ENCODE measurements around the gene DYSF.

DYSF gene

DNA sequence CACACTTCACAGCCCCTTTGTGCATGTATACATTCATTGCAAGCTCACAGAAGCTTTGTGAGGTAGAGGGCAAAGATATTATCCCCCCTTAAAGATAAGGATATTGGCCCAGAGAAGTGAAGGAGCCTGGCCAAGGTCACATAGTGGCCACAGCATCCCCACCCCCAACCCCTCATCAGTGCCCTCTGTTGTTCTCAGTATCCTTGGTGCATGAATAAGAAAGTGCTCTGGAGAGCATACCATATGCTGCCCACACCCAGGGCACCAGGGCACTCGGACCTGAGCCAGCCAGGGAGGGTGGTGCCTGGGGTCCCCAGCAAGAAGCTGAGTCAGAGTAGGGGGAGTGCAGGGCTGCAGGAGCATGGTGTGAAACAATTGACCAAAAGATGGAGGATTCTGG lies 3.3 kb downstream of the DYSF start:
- no peak for DNase-seq (ENCODE audit: low spot score)

DNA sequence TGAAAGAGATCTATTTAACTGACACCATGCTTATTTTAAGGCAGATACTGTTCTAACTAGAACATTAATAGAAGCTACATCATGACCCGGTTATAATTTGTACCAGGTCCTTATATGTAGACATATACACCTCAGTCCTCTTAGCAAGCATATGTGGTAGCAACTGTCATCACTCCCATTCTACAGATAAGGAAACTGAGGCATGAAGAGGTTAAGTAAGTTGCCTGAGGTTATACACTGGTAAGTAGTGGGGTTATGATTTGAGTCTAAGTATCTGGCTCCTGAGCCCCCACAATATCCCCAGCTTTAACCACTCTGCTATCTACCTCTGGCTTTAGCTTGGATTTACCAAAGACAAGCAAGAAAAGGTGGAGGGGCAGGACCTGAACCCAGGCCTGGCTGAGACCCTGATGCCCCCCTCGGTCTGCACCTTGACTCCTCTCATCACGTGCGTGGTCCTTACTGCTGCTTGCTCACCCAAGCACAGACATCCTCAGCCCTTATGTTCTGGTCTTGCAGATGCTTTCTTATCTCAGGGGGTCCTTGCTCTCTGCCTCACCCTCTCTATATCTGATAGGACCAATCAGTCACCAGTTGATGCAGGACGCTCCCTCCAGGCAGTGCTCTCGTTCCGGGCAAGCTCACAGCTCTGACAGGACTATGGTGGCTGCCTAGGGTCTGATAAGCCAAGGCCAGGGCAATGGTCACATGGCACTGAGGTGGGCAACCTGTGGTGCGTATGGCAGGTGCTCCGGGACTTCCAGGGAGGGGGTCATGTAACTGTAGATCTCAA lies 4.0 kb downstream of the DYSF start:
- DNase-seq (ENCODE audit: low spot score) = no peak

DNA sequence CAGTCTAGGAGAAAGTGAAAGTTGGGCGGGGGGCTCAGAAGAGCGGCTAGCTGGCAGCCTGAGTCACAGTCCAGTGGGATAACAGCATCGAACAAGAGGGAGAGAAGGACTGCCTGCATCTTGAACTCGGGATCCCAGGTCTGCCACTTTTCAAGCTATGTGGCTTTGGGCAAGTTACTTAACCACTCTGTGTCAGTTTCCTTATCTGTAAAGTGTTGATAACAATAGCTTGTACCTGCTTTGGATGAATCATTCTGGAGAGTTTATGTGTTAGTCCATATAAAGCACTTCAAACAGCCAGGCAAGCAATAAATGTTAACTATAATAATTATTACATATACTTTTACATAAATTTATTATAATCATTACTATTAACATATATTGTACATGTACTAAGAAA lies 4.6 kb downstream of the DYSF start:
- no peak for DNase-seq (ENCODE audit: low spot score)

DNA sequence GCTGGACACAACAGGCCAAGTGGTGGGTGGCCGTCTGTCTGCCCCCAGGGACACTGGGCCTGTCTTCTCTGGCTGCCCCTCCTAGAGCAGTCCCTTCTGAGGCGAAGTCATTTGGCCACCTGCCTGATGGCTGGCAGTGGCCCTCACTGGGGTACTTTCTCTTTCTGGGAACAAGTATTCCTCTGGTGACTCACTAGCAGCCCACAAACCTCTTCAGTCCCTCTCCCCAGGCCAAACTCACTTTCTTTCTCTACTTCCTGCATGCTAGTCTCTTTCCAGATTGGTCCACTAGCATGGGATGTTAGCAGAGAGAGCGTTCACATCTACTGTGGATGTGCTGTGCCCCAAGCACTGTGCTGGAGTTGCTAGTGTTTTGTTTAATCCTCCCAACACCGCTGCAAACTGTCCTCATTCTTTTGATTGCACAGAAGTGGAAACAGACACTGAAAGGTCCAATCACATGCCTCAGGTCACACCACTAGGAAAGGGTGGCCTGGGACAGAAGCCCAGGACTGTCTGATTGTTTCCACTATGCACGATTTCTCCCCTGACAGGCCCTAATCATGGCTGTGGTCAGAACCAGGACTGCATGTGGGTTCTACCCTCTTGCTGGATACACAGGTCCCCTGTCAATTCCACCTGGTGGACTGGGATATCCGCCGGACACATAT lies 5.2 kb downstream of the DYSF start:
- no peak for DNase-seq (ENCODE audit: low spot score)

DNA sequence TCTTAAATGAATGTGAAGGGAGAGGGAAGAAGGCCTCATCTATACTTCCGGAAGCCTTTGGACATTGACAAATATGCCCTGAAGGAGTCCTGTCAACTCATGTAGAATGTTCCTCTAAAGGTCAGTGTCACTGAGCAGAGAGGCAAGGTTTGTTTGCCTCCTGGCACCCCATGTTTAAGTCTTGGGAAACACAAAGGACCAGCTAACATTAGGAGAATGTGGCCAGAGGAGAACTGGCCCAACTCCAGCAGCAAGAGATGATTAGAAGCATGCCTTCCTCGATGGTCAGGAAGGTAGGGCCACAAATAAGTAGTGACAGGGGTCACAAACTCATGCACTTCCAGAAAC lies 5.7 kb downstream of the DYSF start:
- DNase-seq (ENCODE audit: low spot score) = no peak

DNA sequence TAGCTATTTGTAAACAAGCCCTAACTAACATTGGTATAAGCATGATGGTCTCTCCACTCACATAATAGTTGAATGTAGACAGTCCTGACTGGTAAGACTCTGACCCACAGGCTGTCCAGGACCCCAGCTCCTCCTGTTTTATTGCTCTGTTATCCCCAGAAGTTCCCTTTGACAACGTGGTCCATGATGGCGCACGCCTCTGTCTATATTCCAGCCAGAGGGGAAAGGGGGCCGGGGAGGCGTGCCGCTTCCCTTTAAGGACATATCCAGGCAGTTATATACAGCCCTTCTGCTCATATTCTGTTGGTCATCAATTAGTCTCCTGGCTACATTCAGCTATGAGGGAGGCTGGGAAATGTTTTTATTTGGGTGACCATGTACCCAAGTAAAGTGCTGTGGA lies 6.7 kb downstream of the DYSF start:
- no peak for DNase-seq (ENCODE audit: low spot score)

DNA sequence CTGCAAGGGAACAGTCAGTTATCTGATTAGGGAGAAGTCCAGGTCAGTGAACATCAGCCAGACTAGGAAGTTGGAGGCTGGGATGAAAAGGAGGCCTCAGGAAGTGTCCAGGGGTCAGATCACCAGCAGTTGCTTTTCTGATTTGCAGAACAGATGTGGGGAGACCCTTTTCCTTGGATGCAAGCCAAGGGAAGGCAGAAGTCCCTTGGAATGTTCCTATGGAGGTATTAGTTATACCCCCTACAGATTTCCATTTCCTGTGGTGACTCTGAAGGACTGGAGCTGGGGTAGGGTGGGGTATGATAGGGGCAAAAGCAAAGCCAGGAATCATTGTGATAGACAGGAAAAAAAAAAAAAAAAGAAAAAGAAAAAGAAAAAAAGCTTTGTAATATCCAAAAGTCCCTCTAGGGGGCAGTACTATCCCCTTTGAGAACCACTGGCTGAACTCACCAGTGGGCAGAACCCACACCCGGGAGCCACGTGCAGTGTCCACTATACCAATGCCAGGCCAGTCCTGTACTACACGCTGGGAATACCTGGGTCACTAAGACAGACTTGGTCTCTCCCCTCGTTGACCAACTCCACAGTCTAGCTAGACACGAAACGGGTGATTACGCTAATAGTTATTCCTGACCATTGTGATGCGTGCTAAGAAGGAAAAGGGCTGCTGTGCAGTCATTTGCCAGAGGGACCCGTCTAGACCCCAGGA lies 7.4 kb downstream of the DYSF start:
- no peak for DNase-seq (ENCODE audit: low spot score)

DNA sequence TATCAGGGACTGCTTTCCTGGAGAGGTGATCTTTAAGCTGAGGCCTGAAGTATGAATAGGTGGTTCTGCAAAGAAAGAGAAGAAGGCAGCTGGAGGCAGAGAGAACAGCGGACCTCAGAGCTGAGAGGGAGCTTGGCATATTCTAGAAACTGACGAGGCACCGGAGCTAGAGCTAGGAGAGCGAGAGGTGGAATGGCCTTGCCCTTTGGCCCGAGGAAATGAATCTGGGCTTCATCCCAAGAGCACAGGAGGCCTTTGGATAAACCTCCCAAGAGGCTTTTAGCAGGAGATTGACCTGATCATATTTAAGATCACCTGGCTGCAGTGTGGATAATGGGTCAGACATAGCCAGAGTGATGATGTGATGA lies 7.9 kb downstream of the DYSF start:
- no peak for DNase-seq (ENCODE audit: low spot score)

DNA sequence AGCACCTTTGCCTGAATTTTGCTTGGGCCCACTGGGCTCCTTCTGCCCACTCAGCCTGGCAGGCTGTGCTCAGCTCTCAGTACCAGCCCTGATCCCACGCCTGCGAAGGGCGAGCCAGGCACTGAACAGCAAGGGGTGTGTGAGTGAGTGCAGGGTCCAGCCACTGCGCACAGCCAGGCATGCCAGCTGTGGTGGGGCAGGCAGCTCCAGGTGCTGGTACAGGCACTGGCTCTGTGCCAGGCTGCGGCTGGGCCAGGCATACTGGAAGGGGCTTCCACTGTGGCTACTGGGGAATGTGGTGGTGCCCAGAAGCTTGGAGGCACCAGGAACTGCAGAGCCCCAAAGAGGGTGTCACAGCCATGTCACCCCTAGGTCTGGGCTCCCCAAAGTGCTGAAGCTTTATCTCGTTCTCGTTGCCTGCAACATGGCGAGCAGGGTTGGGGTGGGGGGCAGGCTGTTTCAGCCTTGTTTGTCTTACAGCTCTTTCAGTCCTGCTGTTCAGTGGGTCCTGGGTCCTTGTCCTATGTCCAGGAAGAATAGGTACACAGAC lies 8.8 kb downstream of the DYSF start:
- no peak for DNase-seq (ENCODE audit: low spot score)

DNA sequence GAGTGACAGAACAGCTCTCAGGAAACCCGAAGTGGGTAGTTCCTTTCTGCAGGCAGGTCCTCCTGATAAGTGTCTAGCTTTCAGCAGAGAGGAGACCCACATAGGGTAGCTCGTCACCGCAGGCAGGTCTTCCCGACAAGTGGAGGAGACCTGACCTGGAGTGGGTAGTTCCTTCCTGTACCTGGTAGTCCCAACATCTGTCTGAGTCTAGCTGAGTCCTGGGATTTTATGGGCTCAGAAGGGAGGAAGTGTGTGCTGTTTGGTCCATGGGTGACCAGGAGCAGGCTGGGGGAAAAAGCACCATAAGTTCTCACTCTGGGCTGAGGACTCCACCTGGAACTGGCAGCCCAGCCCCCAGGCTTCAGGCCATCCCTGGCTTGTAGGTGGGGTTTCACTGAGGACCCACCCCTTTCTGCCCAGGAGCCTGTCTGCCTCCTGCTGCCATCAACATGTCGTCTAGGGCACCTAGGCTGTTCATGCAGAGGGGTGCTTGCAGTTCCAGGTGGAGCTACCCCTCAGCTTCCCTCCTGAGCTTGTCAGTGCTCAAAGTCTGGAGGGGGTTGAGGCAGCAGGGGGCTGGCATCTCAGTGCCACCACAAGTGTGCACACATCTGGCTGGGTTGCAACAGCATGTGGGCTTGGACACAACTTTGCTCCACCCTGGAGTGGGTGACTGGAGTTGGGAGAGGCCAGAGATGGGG lies 9.4 kb downstream of the DYSF start:
- DNase-seq (ENCODE audit: low spot score) = no peak

DNA sequence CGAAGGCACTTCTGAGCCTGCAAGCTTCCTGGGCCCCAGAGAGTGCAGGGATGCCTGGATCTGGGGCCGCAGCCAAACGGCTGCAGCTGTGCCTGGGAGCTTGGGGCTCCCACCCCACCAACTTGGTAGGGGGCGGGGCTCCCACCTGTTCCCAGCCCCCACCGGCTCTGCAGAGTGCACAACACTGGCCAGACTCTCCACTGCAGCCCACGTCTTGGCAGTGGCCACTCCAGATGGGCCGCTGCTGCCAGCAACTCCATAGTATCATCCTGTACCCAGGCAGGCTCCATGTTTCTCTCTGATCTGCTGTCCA lies 9.9 kb downstream of the DYSF start:
- no peak for DNase-seq (ENCODE audit: low spot score)

DNA sequence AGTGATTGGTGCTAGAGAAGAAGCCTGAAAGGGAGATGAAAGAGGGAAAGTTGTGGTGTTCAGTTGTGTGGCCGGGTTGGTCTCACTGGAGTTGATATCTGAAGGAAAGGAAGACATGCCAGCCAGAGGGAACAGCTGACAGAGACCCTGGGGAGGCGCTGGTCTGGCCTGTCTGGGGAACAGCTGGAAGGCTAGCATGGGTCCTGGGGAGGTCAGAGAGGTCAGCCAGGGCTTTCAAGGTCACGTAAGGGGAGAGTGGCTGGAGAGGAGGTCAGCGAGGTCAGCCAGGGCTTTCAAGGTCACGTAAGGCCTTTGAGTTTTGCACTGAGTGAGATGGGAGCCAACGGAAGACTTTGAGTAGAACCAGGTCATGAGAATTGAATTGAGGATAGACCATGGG lies 11.0 kb downstream of the DYSF start:
- no peak for DNase-seq (ENCODE audit: low spot score)

DNA sequence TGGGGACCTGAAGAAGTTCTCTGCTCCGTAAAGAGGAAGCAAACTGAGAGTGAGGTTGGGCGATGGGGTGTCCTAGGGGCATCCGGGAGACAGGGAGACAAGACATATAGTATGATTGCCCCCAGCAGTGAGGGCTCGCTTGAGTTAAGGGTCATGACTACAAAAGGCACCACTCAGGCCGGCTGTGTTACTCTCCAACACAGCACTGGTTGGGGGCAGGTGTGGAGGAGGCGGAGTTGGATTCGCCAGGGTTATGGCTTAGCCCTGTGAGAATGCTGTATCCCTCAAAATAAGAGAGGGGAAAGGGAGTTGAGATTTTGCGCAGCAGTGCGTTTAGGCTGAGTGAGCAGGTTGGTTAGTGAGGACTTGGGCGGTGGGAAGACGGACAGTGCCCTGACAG lies 12.0 kb downstream of the DYSF start:
- no peak for DNase-seq (ENCODE audit: low spot score)

DNA sequence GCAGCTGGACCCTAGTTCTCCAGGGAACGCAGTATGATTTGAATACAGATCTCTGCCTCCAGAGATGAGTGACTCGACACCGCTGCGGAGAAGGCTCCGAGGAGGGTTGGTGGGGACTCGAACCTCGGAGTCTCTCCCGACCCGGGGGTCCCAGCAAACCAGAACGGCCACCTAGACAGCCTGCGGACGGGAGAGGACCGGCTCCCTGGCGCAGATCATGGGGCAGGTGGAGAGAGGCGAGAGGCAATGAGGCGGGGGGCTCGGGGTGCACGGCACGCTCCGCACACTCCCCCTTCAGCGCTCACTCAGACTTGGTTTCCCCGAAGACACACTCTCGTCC lies 12.6 kb downstream of the DYSF start:
- no peak for DNase-seq (ENCODE audit: low spot score)

DNA sequence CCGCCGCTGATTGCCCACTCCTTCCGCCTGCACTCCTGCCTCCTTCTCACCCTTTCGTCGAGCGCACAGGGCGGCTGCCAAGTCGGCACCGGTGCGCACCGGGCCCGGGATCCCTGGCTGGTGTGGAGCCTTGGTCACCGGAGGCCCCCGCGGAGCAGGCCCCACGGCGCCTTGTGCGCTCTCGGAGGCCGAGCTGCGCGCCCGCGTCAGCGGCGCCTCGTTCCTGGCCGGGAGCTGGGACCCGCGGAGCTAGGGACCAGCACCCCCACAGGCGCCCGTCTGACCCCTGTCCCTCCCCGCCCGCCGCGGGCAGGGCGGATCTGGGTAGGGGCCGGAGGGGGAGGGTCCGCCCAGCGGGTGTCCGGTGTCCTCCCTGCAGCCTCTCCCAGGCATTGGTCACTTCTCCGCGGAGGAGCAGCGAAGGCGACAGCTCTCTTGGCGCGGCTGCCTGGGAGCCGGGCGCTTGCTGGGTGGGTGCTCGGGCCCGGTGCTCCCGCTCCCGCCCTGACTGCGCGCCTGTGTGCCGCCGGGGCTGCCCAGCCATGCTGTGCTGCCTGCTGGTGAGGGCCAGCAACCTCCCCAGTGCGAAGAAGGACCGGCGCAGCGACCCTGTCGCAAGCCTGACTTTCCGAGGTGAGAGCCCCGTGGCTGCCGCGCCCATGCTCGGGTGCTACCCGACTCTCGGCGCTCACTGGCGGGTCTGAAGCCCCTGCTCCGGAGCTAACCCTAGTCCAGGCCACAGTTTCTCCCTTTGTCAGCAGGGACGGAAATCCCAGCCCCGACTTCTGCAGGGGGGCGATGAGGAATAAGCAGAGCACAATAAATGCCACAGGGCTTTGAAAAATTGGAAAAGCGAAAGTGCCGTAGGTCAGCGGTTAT lies 13.2 kb downstream of the DYSF start:
- DNase-seq (ENCODE audit: low spot score) = no peak

DNA sequence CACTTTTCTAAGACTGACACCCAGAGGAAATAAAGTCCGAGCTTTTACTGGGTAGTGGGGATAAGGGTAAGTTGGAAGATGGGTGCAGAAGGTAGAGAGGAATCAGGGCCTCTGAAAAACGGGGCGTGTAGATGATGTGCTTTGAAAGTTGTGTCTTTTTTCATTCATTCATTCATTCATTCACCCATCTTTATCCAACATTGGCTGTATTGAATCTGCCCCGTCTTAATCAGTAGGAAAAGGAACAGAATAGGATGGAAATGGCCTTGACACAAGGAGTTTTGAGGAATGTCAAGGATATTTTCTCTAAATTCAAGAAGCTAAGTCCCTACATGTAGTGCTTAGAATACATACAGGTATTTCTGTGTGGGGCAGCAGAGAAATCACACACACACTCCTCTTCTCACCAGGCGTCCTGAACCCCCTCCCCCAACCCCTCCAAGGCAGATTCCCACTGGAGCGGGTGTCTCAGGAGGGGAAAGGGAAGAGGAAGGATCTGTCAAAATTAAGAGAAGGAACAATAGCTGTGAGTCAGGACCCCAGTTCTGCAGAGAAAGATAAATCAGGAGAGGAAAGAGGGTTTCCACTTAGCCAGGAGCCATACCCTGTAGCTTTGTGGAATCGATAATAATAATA lies 13.9 kb downstream of the DYSF start:
- DNase-seq (ENCODE audit: low spot score) = no peak

DNA sequence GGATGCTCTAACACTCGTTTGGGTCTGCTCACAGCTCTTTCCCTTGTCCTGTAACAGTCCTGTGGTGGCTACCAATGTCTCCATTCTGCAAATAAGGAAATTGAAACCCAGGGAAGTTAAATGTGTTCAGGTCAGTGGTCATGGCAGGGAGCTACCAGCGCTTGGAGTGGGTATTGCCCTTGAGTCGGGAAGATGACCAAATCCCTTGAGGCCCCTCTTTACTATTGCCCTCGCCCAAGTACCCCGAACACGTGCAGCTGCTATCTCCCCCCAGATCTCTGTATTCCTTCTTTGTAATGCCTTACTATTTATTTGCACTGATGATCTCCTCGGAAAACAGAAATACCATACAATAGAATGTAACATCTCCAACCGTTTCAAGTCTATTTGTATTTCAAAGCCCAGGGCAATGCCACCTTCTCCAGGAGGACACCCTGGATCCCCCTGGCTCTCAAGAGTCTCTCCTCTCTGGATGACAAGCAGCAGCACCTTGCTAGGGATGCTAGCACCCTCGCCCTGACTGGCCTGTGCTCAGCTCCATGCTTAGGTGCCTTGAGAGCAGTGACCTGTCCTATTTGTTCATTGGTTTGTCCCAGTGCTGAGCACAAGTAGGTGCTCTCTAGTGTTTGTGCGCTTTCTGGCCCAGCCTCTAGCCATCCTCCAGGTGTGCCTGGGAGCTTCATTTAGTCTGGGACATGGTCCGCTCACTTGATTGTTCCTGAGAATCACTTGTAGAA lies 15.1 kb downstream of the DYSF start:
- no peak for DNase-seq (ENCODE audit: low spot score)

DNA sequence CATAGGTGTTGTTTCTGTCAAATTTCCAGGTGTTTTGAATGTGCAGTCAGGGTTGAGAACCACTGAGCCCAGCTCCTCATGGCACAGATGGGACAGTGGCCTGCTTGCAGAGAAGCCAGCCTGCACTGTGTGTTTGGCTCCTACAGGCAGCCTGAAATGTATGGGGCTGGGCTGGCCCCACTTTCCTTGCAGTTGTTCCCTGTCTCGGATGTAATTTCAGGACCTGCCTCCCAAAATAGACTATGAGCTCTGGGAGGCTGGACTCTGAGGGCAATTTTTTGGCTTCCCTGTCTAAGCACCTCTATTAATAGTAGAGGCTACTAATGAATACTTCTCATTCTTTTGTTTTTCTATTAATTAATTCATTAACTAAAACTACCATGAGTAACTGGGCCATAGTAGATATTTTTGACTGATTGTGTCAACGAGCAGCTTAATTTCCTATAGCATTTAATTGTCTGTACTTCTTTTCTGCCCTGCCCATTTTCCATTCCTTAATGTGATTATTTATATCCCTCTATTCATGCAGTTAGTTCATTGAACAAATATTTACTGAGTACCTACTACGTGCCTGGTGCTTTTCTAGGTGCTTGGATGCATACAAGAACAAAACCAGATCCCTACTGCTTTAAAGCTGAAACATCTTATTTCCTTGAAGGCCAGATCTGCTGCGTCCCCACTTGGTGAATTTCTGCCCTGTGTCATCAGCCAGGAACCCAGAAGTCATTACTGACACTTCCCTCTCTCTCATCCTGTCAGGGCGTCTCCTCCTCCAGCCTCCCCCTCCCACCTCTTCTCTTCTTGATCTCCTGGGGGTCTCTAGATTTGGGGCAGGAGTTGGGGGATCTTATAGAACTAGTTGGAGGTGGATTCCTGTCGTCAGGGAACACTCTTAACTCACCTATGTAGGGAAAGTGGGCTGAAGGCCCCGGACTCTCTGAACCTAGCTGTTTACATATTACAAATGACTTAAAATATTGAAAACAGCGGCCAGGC lies 16.3 kb downstream of the DYSF start:
- DNase-seq (ENCODE audit: low spot score) = no peak

DNA sequence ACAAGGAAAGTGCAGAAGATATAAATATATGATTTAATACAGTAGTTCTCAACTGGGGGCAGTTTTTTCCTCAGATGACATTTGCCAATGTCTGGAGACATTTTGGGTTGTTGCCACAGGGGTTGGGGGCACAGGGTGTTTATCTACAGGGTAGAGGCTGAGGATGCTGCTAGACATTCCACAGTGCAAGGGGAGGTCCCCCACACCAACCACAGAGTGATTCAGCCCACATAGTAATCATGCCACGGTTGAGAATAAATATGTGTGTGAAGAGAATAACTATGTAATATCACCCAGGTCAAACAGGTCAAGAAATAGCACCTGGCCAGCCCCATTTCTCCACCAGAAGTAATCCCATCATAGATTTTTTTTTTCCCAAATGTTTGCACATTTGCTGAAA lies 17.9 kb downstream of the DYSF start:
- no peak for DNase-seq (ENCODE audit: low spot score)

Data from CD4-positive, alpha-beta T cell treated with Interleukin-6 at 100 ng/mL for 8 hours (primary cell).